NCI-H446 treated with DMSO at 0.1 percent for 48 hours (cell line): ENCODE results near the gene DYDC2.
A peak's percentile ranks its signal among the peaks of the same experiment; 100 is the strongest.
"Not testable (repeated sequence)": the region's sequence is repeated elsewhere in the genome, so short reads cannot be mapped to it uniquely, and the experiment has no call there.

Experiments
- DNase-seq: peaks from one replicate; lab custom pipeline; 2025; lab: John Stamatoyannopoulos, UW

DYDC2 gene, protein sequence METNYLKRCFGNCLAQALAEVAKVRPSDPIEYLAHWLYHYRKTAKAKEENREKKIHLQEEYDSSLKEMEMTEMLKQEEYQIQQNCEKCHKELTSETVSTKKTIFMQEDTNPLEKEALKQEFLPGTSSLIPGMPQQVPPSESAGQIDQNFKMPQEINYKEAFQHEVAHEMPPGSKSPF

GRCh38 chr10:80356563-80356988 lies at the start of gene DYDC2, which contains the start of gene DYDC1:
DYDC2 (plus strand) TSS chr10:80356781; CDS start chr10:80362444, 5,663 bp downstream.
DYDC1 (minus strand) TSS chr10:80356755; CDS start chr10:80352601, 4,154 bp downstream.
- no peak for DNase-seq

DNA sequence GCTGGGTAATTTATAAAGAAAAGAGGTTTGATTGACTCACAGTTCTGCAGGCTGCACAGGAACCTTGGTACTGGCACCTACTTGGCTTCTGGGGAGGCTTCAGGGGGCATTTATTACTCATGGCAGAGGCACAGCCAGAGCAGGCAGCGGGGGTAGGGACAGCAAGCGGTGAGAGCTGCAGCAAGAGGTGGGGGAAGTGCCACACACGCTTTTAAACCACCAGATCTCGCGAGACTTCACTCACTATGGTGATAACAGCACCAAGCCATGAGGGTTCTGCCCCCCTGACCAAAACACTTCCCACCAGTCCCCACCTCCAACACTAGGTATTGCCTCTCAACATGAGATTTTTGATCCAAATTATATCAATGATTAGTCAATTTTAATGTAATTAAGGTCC lies 43.1 kb upstream of the DYDC2 start:
- no peak for DNase-seq

- DNase-seq = no peak
Observed at GRCh38 chr10:80315391-80315790, 41.2 kb upstream of the DYDC2 start.

DNA sequence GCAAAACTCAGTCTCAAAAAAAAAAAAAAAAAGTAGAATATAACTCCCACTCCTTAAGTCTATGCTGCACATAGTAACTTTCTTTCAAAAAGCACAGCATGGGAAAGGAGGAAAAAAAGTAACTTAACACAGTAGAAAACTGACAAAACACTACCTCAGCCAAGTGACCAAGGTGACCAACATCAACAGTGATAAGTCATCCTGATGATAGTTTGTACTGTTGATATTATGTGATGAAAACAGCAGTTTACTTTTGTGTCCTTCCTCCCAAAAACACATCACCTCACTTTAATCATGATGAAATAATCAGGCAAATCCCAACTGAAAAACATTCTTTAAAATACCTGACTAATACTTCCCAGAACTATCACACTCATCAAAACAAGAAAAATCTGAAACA lies 37.8 kb upstream of the DYDC2 start:
- no peak for DNase-seq

DNA sequence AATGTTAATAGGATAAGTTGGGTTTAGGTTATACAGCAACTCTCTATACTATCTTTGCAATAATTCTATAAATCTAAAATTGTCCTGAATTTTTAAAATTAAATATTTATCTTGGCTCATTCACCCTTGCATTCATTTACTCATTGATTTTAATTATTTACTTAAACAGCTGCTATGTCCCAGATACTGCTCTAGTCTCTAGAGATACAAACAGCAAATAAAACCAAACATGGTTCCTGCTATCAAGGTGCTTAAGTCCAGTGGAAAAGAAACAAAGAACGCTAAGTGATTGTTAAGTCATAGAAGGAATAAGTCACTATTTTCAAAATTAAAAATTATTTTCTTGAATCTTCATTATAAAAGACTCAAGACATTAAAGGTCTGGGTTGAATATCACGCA lies 37.3 kb upstream of the DYDC2 start:
- no peak for DNase-seq

DNA sequence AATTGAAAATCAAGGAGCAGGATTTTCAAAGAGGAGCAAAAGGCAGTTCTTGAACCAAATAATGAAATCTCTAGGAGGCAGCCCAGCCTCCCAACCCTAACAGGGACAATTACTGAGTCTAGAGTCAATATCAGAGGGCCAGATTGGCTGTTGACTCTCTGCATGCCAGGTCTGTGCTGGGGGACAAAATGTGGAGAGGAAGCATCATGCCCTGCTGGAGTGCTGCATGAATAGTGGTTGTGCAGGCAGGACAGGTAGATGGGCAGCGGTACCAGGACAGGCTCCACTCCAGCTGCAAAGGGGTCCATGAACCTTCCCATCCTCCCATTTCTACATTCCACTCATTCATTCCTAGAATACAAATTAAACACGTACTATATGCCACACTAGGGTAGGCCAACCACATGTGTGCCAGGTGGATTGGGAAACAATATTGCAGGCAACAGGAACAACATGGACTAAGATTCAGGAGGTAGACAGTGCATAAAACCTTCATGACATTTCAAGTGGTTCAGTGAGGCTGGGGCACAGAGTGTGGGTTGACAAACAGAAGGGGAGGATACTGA lies 36.8 kb upstream of the DYDC2 start:
- DNase-seq = no peak

DNA sequence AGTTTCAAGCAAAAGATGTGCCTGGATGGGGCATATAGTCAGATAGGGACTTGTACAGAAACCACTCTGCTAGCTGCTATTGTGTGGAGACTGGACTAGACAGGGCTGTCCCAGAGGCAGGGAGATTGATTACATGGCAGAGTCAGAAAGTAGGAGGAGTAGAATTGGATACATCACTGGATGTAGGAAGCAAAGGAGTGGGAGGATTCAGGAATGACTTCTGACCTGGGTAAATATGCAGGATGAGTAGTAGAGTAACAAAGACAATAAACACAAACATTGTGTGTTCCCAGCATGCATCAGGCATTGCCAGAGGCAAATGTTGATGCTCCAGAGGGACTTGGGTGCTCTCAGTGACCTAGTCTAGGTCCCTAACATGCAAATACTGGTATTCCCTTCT lies 36.2 kb upstream of the DYDC2 start:
- no peak for DNase-seq

DNA sequence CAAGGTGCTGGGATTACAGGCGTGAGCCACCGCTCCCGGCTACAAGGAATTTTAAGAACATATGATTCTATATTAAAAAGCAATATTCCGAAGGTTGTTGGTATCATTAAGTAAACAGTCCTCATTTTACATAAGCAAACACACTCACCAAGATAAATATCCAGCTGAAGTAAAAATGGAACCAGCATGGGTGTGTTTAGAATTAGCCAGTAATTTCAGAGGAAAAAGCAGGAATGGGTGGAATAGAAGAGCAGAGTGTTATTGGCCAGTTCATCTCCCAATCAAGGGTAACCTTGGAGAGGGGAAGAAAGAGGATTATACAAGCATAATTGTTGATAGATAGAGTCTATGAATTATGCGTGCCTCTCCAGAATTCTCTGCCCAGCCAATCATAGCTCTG lies 35.4 kb upstream of the DYDC2 start:
- DNase-seq = no peak

DNA sequence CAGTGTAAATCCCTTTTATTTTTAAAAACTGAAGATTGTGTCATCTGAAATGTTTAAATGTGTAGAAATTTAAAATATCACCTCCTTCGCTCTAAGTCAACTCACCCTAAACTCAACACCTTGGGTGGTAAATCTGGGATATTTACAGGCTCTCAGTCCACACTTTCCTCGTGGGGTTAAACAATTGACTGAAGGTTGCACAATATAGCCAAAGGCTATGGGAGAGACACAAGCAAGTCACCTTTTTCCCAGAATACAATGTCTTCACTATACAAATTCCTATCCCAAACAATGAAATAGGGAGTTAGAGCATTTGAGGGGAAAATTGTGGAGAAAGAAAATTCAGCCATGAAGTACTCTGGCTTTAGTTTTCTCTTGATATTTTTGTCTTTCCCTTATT lies 34.4 kb upstream of the DYDC2 start:
- no peak for DNase-seq

- DNase-seq = no peak
Observed at GRCh38 chr10:80322711-80323110, 33.9 kb upstream of the DYDC2 start.

- DNase-seq = no peak
Observed at GRCh38 chr10:80323311-80323710, 33.3 kb upstream of the DYDC2 start.

GRCh38 chr10:80324086-80324485 lies 32.5 kb upstream of the DYDC2 start:
- peak; percentile 1 for DNase-seq

- DNase-seq = no peak
Observed at GRCh38 chr10:80324891-80325364, 31.7 kb upstream of the DYDC2 start.

DNA sequence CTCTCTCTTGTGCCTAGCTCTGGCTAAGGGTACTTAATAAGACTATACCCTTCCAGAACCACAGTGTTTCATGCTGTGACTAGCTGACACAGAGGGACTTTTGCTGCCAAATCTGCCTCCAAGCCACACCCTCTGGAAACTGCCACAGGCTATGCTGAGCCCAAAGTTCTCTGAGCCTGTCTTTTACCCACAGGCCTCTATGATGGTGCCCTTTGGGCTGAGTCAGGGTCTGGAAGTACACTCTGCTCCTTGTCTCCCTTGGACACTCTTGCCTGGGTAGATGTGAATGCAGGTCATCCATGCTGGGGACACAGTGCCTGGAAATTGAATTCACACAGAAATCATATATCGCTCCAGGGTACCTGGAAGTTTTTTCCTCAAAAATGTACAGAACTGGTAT lies 22.6 kb upstream of the DYDC2 start:
- DNase-seq = no peak

DNA sequence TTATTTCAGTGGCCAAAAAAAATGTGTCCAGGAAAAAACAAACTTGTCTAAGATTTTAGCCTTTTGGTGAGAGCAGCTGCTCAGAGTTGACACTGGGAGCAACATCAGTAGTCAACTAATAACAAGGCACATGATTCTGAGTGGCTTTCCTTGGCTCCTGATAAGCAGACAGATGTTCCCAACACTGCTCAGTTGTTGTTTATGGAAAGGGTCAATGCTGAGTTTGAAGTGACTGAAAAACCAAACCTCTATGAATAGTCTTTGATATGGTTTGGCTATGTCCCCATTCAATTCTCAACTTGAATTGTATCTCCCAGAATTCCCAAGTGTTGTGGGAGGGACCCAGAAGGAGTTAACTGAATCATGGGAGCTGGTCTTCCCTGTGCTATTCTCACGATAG lies 12.3 kb upstream of the DYDC2 start:
- DNase-seq = no peak

DNA sequence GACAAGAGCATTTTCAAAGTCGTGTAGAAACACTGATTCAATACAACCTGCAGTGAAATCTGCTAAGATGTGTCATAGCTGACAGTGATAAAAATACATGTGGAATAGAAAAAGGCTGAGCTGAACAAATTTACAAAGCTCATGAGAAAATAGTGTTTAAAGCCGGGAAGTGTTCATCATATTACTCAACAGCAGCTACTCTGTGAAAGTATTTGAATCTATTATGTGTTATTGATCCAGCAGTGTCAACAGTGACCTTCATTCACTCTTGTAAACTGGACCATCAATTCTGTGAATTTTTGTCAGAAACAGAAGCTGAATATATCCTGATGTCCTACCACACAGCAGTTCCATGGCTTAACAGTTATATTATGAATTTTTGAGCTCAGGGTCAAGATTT lies 11.7 kb upstream of the DYDC2 start:
- DNase-seq = no peak

GRCh38 chr10:80350251-80350650 lies 6.3 kb upstream of the DYDC2 start:
- DNase-seq = no peak

- no peak for DNase-seq
Observed at GRCh38 chr10:80351220-80351619, 5.4 kb upstream of the DYDC2 start.

DNA sequence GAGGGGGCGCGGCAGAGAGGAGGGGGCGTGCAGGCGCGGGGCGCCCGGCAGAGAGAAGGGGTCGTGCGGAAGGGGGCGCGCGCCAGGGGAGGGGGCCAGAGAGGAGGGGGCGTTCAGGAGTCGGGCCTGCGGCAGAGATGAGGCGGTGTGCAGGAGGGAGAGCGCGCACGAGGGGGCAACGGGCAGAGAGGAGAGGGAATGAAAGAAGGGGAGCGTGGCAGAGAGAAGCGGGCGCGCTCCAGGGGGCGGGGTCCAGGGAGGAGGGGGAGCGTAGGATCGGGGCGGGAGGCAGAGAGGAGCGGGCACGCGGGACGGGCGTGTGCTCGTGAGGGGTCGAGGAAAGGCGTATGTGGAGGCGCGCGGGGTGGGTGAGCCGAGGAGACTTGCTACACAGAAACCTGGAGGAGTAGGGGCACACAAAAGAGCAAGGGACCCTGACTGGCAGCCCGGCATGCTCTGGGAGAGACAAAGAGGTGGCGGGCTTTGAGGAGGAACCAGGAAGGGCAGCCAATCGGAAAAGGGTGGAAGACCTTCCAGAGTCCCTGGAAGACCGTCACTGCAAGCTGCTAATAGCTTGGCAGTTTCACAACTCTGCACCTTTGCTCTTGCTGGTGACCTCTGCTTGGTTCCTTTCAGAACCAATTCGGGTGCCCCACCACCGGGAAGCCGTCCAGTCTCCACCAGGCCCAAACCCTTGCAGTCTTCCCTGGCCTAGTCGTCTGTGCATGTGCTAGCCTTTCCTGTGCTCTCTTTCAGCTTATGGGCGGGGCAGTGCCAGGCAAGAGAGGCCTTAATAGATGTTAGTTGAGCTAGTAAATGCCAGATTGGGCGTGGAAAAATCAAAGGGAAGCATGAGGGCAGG lies 639 bp downstream of the DYDC2 start:
- DNase-seq = peak; percentile 2

GRCh38 chr10:80357851-80358125 lies 1.2 kb downstream of the DYDC2 start:
- DNase-seq = no peak

DNA sequence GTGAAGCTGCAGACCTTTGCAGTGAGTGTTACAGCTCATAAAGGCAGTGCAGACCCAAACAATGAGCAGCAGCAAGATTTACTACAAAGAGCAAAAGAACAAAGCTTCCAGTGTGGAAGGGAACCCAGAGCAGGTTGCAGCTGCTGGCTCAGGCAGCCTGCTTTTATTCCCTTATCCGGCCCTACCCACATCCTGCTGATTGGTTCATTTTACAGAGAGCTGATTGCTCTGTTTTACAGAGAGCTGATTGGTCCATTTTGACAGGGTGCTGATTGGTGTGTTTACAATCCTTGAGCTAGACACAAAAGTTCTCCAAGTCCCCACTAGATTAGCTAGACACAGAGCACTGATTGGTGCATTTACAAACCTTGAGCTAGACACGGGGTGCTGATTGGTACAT lies 2.3 kb downstream of the DYDC2 start:
- not testable (repeated sequence) for DNase-seq

- DNase-seq = no peak
Observed at GRCh38 chr10:80359644-80360043, 3.1 kb downstream of the DYDC2 start.

DNA sequence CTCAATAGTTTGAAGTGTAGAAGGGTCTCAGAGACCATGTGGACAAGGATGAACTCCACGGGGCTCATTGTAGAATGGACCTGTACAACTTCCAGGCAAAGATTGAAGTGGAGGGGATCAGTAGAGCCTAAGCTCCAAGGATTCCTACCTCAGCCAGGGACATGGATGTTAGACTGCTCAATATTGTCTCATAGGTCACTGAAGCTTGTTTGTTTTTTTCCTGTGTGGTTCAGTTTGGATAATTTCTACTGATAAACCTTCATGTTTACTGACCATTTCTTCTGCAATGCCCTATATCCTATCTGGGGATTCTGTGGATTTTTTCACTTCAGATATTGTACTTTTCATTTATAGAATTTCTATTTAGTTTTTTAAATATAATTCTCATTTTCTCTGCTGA lies 8.9 kb downstream of the DYDC2 start:
- no peak for DNase-seq
